OCI-M2 (cell line): ENCODE data around the gene URI1.
"Not testable (repeated sequence)": the region's sequence is repeated elsewhere in the genome, so short reads cannot be mapped to it uniquely, and the experiment has no call there.

Experiments used
- DNase-seq: peaks from one replicate; lab custom pipeline; 2025; ENCODE audit not compliant: unreplicated experiment; lab: John Stamatoyannopoulos, UW

Gene URI1, protein sequence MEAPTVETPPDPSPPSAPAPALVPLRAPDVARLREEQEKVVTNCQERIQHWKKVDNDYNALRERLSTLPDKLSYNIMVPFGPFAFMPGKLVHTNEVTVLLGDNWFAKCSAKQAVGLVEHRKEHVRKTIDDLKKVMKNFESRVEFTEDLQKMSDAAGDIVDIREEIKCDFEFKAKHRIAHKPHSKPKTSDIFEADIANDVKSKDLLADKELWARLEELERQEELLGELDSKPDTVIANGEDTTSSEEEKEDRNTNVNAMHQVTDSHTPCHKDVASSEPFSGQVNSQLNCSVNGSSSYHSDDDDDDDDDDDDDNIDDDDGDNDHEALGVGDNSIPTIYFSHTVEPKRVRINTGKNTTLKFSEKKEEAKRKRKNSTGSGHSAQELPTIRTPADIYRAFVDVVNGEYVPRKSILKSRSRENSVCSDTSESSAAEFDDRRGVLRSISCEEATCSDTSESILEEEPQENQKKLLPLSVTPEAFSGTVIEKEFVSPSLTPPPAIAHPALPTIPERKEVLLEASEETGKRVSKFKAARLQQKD

GRCh38 chr19:29941828-29942403 lies at the start of gene URI1:
TSS of gene URI1 (plus strand) at chr19:29942239. CDS start at chr19:29942548, 309 bp downstream.
- DNase-seq, result peak; percentile 100

- peak; percentile 99 for DNase-seq
Observed at GRCh38 chr19:29893606-29894284, 48.3 kb upstream of the URI1 start.

GRCh38 chr19:29896802-29897201 lies 45.2 kb upstream of the URI1 start:
- no peak for DNase-seq

DNA sequence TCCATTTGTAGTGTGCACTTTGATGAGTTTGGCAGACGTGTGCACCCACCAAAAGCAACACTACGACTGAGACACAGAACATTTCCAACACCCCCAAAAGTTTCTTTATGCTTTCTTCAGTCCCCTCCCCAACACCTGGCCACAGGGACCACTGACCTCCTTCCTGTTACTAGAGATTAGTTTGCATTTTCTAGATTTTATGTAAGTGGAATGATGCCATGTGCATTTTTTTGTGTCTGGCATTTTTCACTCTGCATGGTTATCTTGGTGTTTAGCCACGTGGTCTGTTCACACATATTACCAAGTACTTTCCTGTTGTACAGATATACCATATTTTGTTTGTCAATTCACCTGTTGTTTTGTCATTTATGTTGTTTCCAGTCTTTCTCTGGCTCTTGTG lies 44.6 kb upstream of the URI1 start:
- no peak for DNase-seq

DNA sequence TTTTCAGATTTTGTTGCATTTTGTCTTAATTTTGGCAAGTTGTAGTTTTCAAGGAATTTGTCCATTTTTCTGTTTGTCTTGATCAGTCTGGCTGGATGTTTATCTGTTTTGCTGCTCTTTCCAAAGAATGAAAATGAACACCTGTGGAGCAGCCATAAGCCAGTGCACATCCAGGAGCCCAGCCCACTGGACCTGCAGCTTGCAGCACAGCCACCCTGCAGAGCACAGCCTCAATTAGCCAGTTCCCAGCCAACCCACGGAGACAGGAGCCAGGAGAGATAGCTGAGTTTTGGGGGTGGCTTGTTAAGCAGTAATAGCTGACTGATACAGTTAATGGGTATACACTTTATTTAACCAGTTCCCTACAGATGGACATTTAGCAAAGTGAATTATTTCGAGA lies 38.0 kb upstream of the URI1 start:
- DNase-seq, result no peak

DNA sequence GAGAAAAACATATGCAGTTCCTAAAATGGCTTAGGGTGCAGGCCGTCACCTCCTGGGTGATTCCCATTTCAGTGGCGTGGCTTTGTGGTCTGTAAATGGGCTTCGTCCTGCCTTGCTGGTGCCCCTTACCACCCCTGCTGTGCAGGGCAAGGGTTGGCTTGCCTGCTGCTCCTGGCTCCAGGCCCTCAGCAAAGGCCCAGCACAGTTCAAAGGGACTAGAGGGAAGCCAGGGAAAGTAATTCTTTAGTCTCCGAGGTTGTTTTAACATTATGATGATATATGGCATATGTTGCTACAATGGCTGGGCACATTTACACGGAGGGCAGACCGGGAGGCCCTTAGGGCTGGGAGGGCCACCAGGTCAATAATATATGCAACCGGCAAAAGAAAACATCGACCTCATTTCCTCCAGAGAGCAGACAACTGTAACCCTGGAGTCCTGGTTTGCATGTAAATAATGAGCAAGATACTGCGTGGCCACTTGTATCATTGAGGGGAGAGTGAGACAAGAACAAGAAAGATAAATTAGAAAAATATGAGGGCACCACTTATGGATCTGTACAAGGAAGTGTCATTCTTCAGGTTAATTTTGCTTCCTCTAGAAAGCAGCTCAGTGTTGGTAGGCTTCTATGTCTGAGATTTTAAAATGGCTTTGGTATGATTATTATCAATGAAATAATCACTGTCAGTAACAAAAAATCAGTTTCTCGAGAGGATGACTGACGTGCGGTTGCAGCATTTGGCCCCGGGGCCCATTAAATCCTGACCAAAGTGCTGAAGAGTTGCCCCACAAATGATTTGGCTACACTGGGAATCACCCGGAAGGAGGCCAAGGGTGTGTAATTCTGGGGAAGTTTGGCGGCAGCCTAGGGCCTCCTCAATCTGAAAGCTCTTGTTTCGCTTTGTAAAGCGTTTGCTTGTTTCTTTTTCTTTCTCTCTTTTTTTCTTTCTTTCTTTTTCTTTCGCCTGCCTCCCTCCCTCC lies 32.8 kb upstream of the URI1 start:
- no peak for DNase-seq

- DNase-seq, result no peak
Observed at GRCh38 chr19:29914933-29915332, 27.1 kb upstream of the URI1 start.

GRCh38 chr19:29915832-29916231 lies 26.2 kb upstream of the URI1 start:
- not testable (repeated sequence) for DNase-seq

DNA sequence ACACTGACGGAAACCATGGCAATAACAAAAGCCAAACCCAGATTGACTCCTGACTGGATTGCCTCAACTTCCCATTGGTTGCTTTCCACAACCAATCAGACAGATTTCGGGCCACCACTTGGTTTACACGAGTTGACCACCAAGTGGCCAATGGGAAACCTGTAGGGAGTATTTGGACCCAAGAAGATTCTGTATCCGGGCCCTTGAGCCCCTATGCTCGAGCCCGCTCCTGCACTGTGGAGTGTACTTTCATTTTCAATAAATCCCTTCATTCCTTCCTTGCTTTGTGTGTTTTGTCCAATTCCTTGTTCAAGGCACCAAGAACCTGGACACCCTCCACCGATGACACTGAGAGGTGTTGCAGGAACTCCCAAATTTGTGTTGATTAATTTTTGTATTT lies 24.1 kb upstream of the URI1 start:
- DNase-seq, result no peak

DNA sequence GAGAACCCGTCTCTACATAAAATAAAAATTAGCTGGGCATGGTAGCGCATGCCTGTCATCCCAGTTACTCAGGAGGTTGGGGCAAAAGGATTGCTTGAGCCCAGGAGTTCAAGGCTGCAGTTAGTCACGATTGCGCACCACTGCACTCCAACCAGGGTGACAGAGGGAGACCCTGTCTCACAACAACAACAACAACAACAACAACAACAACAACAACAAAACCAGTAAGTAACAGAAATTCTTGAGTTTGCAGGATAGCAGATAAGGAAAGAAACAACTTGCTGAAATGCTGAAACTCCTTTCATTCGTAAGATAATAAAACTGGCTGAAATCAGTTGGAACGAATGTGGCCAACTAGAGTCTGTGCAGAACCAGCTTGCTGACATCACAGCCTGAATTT lies 23.1 kb upstream of the URI1 start:
- no peak for DNase-seq

DNA sequence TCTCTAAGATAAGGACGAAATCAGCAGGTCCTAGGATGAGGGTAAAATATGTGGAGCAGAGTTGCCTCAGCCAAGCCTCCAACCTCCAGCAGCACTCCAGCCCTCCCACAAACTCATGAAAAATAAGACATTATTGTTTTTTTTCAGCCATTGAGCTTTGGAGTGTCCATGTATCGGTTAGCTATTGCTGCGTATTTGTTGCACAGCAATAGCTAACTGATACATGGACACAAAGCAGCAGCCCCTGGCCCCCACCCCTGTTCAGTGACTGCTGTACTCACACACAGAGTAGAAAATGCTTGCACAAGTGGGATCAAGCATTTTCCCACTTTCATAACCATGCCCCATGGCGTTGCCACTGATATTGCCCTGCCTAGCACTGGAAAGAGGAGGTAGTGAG lies 19.1 kb upstream of the URI1 start:
- DNase-seq, result no peak

GRCh38 chr19:29923653-29924052 lies 18.4 kb upstream of the URI1 start:
- no peak for DNase-seq

- DNase-seq, result no peak
Observed at GRCh38 chr19:29926031-29926430, 16.0 kb upstream of the URI1 start.

DNA sequence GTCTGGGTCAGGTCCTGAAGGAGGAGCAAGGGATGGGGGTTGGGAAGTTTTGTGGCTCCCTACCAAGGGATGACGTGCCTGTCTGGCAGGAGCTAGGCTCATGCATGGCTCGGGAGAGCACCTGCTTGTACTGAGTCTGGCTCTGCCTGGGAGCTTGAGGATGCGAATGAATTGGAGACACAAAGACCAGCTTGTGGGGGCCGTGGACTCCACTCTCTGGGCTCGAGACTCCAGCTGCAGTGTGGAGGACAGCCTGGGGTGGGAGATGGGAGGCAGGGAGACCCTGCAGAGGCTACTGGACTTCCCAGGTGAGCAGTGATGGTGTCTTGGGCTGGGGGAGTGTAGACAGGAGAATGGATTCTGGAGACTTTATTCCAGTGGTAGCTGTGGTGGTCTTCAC lies 15.2 kb upstream of the URI1 start:
- DNase-seq, result no peak

- no peak for DNase-seq
Observed at GRCh38 chr19:29927944-29928625, 14.0 kb upstream of the URI1 start.

GRCh38 chr19:29928831-29929230 lies 13.2 kb upstream of the URI1 start:
- no peak for DNase-seq

GRCh38 chr19:29934257-29934656 lies 7.8 kb upstream of the URI1 start:
- DNase-seq, result no peak

DNA sequence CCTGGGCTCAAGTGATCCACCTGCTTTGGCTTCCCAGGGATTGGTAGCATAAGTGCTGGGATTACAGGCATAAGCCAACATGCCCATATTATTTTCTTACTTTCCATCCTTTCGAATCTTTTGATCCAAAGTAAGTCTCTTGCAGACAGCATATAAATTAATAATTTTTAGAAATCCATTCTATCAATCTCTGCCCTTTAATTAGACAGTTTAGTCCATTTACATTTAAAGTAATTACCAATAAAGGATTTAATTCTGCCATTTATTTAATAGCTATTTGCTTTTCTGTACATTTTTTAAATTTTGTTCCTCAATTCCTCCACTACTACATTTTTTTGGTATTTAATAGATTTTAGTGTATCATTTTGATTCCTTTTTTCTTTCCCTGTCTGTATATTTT lies 7.3 kb upstream of the URI1 start:
- no peak for DNase-seq

- no peak for DNase-seq
Observed at GRCh38 chr19:29936409-29936808, 5.6 kb upstream of the URI1 start.

DNA sequence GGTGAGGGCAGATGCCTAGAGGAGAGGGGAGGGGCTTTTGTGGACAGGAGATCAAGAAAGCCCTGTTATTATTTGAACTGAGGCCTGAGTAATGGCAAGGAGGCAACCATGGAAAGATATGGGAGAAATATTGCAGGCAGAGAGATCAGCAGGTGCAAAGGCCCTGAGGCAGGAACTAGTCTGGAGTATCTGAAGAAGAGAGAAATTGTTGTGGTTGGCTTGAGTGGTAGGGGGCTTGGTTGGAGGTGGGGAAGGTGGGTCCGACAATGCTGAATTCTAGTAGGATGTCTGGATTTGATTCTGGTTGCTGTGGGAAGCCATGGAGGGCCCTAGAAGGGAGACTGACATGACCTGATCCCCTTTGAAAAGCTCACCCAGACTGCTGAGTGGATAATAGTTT lies 2.4 kb upstream of the URI1 start:
- DNase-seq, result no peak
